ENCODE data around the gene EPHB2.

- TF ChIP-seq CTCF (IDR thresholded peaks at IDR 0.05) (no peak), EZH2 (IDR thresholded peaks at IDR 0.05; ENCODE audit: borderline replicate concordance, insufficient read depth, low read depth, low read length, poor library complexity, severe bottlenecking) (no peak)
Observed at GRCh38 chr1:22861764-22862440, 151.3 kb downstream of the EPHB2 start.

All from B cell (primary cell).